ENCODE measurements around the gene RCVRN. TPM values are rescaled to one million over a fixed set of nuclear protein-coding genes. Genes with fewer than 3 reads are reported as not detected.

The RCVRN gene
- total and polyA plus RNA-seq, 2 of the 4 experiments (the other 2 are of a cell fraction), result not detected

DNA sequence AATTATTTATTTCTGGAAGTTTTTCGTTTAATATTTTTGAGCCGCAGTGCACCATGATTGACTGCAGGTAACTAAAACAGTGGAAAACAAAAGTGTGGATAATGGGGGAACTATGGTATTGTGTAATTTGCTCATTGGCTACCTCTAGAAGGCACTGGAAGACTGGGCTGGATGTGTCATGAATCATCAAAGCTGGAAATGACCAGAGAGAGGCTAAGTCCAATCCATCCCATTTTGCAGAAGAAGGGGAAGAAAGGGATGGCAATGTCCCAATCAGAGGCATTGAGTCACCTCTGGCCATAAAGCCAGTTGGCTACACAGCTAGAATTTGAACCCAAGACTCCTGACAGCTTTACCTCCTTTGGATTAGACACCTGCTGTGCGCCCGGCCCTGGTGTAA, 50.0 kb downstream of the RCVRN start:
- Histone ChIP-seq H3K23ac (ENCODE audit: low read depth, low read length) (no peak overlapping the region), H3K27me3 (ENCODE audit: control insufficient read depth, insufficient read depth, low read length) (no peaks in the 10 kb centered on the region), H2BK5ac (ENCODE audit: low read depth, low read length, poor library complexity, severe bottlenecking) (no peak overlapping the region), H2BK20ac (ENCODE audit: low read depth, low read length) (no peak overlapping the region), H2BK15ac (ENCODE audit: low read depth, low read length) (no peak overlapping the region), H2BK120ac (ENCODE audit: low read depth, low read length) (no peak overlapping the region), H3K4ac (ENCODE audit: low read depth, low read length) (no peak overlapping the region), H3K79me1 (ENCODE audit: low read depth in 1 of 2, low read length in 2 of 2) (no peaks in the 10 kb centered on the region), H4K5ac (ENCODE audit: low read depth, low read length) (no peak overlapping the region), H3K9ac (ENCODE audit: low read depth, low read length) (no peak overlapping the region), H3K56ac (ENCODE audit: extremely low read depth, insufficient read depth, low read length) (no peak overlapping the region), H2AK5ac (ENCODE audit: low read depth, low read length) (no peak overlapping the region), H3K4me1 (ENCODE audit: control insufficient read depth, insufficient read depth, low read length) (no peaks in the 10 kb centered on the region), H3K4me3 (ENCODE audit: insufficient read depth, low read depth, low read length) (no peak overlapping the region), H4K20me1 (ENCODE audit: insufficient read depth, low read length) (no peaks in the 10 kb centered on the region), H4K8ac (ENCODE audit: low read depth in 2 of 2, low read length in 2 of 2) (no peak overlapping the region), H3K4me2 (ENCODE audit: low read depth, low read length) (no peak overlapping the region), H3K27ac (ENCODE audit: insufficient read depth, low read length) (no peak overlapping the region), H3K14ac (replicated peaks; ENCODE audit: low read depth, low read length) (no peak overlapping the region), H4K91ac (ENCODE audit: insufficient read depth, low read depth, low read length) (no peak overlapping the region), H3K9me3 (ENCODE audit: control insufficient read depth, insufficient read depth, low read length) (peaks cover 2% of the 10 kb centered on the region), H2AK9ac (replicated peaks; ENCODE audit: low read depth, low read length, poor library complexity) (no peak overlapping the region), H3K9me1 (ENCODE audit: insufficient read depth, low read length) (no peaks in the 10 kb centered on the region), H3K18ac (ENCODE audit: low read depth, low read length) (no peak overlapping the region), H3K36me3 (ENCODE audit: control insufficient read depth, insufficient read depth, low read length) (no peaks in the 10 kb centered on the region), H2AFZ (replicated peaks; ENCODE audit: low read length, poor library complexity) (no peak overlapping the region)
- no peak for ATAC-seq (ENCODE audit: low read depth)
- in situ Hi-C loops (cut with MboI; ENCODE audit: low sequenced_read_pairs) (no loop called here), dilution Hi-C loops (cut with HindIII; ENCODE audit: low sequenced_read_pairs, unreplicated experiment) (no loop called here), intact Hi-C loops (cut with micrococcal nuclease) (no loop called here)
- TF ChIP-seq FOS (IDR thresholded peaks at IDR 0.05; ENCODE audit: low read depth, low read length) (no peak), CEBPB (IDR thresholded peaks at IDR 0.05; ENCODE audit: low read depth, low read length) (0 out of 2 replicates have a peak, but pooled peaks have one; percentile 1)
- WGBS, 2 experiments (ENCODE audit: extremely low coverage in 2 of 2, insufficient read length in 1 of 2), result no CpG with 5 or more reads among the region's 4 CpGs
- no peak for DNase-seq
- BruUV-seq (replicated peaks), result no TSS peak
- POLR2A ChIA-PET (ENCODE audit: unreplicated experiment), result no interaction called here
- CTCF ChIA-PET, result interaction anchor here (1.1 kb wide), 1 partner anchor 9 kb away, joined by 3 read pairs; no protein-coding TSS in a partner anchor

Data from IMR-90 (cell line).